Measurements from ENCODE around the gene CDHR1. TPM values are rescaled to one million over a fixed set of nuclear protein-coding genes. Genes with fewer than 3 reads are reported as not detected.

CDHR1 gene
- total and polyA plus RNA-seq, 2 of the 8 experiments (the other 6 are each of a cell fraction or from before 2014, with no cell fraction given), result 3.9 to 10.5 TPM

- Histone ChIP-seq H3K4ac (replicated peaks; ENCODE audit: insufficient read length, low read depth, low read length) (no peak overlapping the region), H3K14ac (ENCODE audit: insufficient read length) (no peak overlapping the region), H3K27me3 (replicated peaks in 1 of 4; ENCODE audit: control insufficient read depth in 3 of 4, extremely low read depth in 1 of 4, insufficient read depth in 3 of 4, low read length in 3 of 4) (no peaks in the 10 kb centered on the region), H3K9ac (replicated peaks in 1 of 4; ENCODE audit: extremely low read depth in 1 of 4, low read depth in 3 of 4, low read length in 3 of 4) (no peak overlapping the region), H4K20me1 (replicated peaks in 1 of 2; ENCODE audit: control insufficient read depth in 1 of 2, insufficient read depth in 2 of 2, low read length in 2 of 2) (no peaks in the 10 kb centered on the region), H3K23ac (ENCODE audit: insufficient read length) (no peak overlapping the region), H3K4me2 (ENCODE audit: insufficient read depth in 1 of 2, low read depth in 2 of 2, low read length in 2 of 2) (no peak overlapping the region), H4K8ac (ENCODE audit: extremely low read depth, insufficient read depth, low read length) (no peak overlapping the region), H3K4me3 (ENCODE audit: extremely low read depth in 1 of 4, insufficient read depth in 2 of 4, low read depth in 3 of 4, low read length in 4 of 4) (no peak overlapping the region), H3K36me3 (ENCODE audit: control insufficient read depth in 2 of 4, insufficient read depth in 4 of 4, low read length in 3 of 4) (peaks cover 3 to 24% (median 13%) of the 10 kb centered on the region in 4 experiments; a peak in 5 of 8 replicates), H4K91ac (replicated peaks; ENCODE audit: insufficient read length, low read length) (no peak overlapping the region), H2BK5ac (ENCODE audit: low read depth, low read length) (no peak overlapping the region), H3K27ac (ENCODE audit: low read depth, low read length) (no peak overlapping the region), H2BK20ac (ENCODE audit: low read length) (no peak overlapping the region), H3K79me1 (ENCODE audit: low read depth, low read length) (no peaks in the 10 kb centered on the region), H2BK12ac (ENCODE audit: low read depth, low read length) (no peak overlapping the region), H4K5ac (ENCODE audit: insufficient read length, low read depth, low read length) (no peak overlapping the region), H3K9me3 (ENCODE audit: insufficient read depth in 2 of 2, low read depth in 1 of 2, low read length in 1 of 2) (no peaks in the 10 kb centered on the region), H3K18ac (ENCODE audit: extremely low read depth, low read length) (no peak overlapping the region), H2BK120ac (replicated peaks; ENCODE audit: low read depth, low read length) (no peak overlapping the region), H2AFZ (ENCODE audit: low read length) (no peak overlapping the region), H3K79me2 (ENCODE audit: control insufficient read depth in 1 of 2, insufficient read depth in 2 of 2, low read length in 2 of 2) (no peaks in the 10 kb centered on the region), H3K23me2 (ENCODE audit: low read depth, low read length) (no peaks in the 10 kb centered on the region), H3K56ac (replicated peaks; ENCODE audit: insufficient read length, low read depth, low read length) (no peak overlapping the region), H3K4me1 (replicated peaks in 1 of 4; ENCODE audit: control insufficient read depth in 3 of 4, insufficient read depth in 4 of 4, low read length in 3 of 4) (peaks cover 1 to 20% (median 10%) of the 10 kb centered on the region in 4 experiments; a peak in 6 of 7 replicates), H2AK5ac (ENCODE audit: low read depth, low read length) (no peak overlapping the region), H2BK15ac (ENCODE audit: low read length) (no peak overlapping the region)
- WGBS, 2 experiments (ENCODE audit: extremely low coverage in 1 of 2, insufficient coverage in 1 of 2, insufficient read length in 1 of 2, insufficient replicate concordance in 2 of 2, low coverage in 1 of 2, low lambda C conversion rate in 2 of 2, missing lambda C conversion rate in 1 of 2), result 88% methylated on average over 10 of the region's 10 CpGs; no CpG with 5 or more reads in 1 of the 2 experiments
- no peak for FAIRE-seq
- CTCF ChIA-PET (ENCODE audit: partially characterized antibody), result interaction anchor here (0.9 to 10.9 kb wide), 9 partner anchors 9 to 58 kb away, joined by 3 to 95 read pairs (median 4); no protein-coding TSS in a partner anchor
- no peak for DNase-seq (ENCODE audit: low read depth in 1 of 2, low spot score in 2 of 2)
- POLR2A ChIA-PET (ENCODE audit: partially characterized antibody), result interaction anchor here (1.0 to 2.8 kb wide), 4 partner anchors 9 to 38 kb away, joined by 3 to 16 read pairs (median 10); partner anchors contain the start of gene GHITM
- TF ChIP-seq RXRA (IDR thresholded peaks at IDR 0.05; ENCODE audit: insufficient read depth, low read depth, low read length) (no peak), GTF2F1 (IDR thresholded peaks at IDR 0.05; ENCODE audit: borderline replicate concordance, low read depth, low read length) (no peak), MAFK (IDR thresholded peaks at IDR 0.05; ENCODE audit: low read depth, low read length) (no peak), CTCF (IDR thresholded peaks at IDR 0.05; ENCODE audit: control extremely low read depth in 1 of 3, insufficient read depth in 1 of 3, low read depth in 1 of 3, low read length in 3 of 3) (no peak), HDAC2 (IDR thresholded peaks at IDR 0.05; ENCODE audit: borderline replicate concordance in 1 of 2, low read depth in 2 of 2, low read length in 2 of 2) (no peak), CEBPB (IDR thresholded peaks at IDR 0.05; ENCODE audit: low read depth, low read length) (no peak), TEAD4 (IDR thresholded peaks at IDR 0.05; ENCODE audit: low read depth, low read length) (no peak), SP4 (IDR thresholded peaks at IDR 0.05; ENCODE audit: low read length) (no peak), RAD21 (IDR thresholded peaks at IDR 0.05 in 1 of 2, conservative IDR thresholded peaks at IDR 0.05 in 1 of 2; ENCODE audit: low read depth in 2 of 2, low read length in 2 of 2) (no peak), NANOG (IDR thresholded peaks at IDR 0.05; ENCODE audit: insufficient read depth, low read depth, low read length, poor library complexity, severe bottlenecking) (no peak), CREB1 (IDR thresholded peaks at IDR 0.05) (no peak)
These were observed 37.6 kb upstream of the CDHR1 start for GRCh38 chr10:84156768-84157167.

Measured in H1 (cell line).